T-helper 1 cell (primary cell): ENCODE results near the gene ZRANB2.

Experiments used
- DNase-seq, 5 donors: peaks; one replicate each; pipeline ENCODE4 v3.0.0-alpha.2; 2012 to 2020

The ZRANB2 gene

GRCh38 chr1:71068325-71069240, 12.3 kb downstream of the ZRANB2 start:
- peak in 1 of 5 donors; percentile 61 for DNase-seq

DNA sequence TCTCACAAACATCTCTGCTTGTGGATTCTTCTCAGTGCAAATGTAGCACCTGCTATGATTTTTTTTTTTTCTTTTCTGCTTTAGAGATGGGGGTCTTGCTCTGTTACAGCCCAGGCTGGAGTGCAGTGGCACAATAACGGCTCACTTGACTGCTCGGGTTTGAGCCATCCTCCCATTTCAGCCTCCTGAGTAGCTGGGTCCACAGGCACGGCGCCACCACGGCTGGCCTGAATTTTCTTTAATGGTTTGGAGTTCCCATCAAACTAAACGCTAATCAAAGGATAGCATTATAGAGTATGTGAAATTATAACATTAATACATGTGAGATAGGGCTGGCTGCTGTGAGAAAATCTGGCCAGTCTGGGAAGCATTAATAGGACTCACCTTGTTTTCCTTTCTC, 26.0 kb downstream of the ZRANB2 start:
- DNase-seq = no peak

GRCh38 chr1:71054281-71054731, 26.5 kb downstream of the ZRANB2 start:
- no peak for DNase-seq

DNA sequence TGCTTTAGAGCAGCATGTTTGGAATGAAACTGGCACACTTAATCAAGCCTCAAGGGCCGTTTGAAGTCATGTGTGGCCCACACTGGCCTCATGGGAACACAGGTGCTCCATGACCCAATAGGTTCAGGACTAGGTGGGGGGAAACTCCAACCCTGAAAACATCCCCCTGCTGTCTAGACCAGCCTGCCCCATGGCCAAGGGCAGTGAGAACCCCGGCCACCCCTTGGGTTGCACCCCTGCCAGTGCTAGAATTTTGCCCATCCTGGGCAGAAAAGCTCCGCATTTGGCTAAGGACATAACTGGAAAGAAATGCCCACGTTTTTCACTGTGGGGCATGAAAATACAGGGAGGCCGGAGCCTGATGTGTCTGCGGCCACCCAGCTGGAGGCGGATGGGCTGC, 27.1 kb downstream of the ZRANB2 start:
- no peak for DNase-seq

DNA sequence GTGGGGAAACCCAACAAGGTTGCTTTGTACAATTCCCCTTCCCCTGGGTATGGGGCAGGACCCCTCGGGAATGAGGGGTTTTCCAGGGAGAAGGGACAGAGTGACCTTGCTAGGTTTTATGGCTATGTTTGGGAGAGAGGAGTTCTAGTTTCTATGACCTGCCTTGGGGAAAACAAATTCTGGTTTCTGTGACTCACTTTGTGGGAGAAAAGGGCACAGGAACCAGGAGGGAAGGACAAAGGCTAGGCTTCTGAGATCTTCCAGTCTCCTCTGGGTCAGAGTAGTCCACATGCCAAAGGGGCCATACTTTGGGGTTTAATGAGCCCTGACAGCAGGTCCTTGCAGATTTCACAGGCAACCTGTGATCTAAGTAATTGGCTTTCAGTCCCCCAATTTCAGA, 27.7 kb downstream of the ZRANB2 start:
- DNase-seq = no peak

- peak in 1 of 5 donors; percentile 60 for DNase-seq
Measured at GRCh38 chr1:71049951-71050598, 30.8 kb downstream of the ZRANB2 start.

DNA sequence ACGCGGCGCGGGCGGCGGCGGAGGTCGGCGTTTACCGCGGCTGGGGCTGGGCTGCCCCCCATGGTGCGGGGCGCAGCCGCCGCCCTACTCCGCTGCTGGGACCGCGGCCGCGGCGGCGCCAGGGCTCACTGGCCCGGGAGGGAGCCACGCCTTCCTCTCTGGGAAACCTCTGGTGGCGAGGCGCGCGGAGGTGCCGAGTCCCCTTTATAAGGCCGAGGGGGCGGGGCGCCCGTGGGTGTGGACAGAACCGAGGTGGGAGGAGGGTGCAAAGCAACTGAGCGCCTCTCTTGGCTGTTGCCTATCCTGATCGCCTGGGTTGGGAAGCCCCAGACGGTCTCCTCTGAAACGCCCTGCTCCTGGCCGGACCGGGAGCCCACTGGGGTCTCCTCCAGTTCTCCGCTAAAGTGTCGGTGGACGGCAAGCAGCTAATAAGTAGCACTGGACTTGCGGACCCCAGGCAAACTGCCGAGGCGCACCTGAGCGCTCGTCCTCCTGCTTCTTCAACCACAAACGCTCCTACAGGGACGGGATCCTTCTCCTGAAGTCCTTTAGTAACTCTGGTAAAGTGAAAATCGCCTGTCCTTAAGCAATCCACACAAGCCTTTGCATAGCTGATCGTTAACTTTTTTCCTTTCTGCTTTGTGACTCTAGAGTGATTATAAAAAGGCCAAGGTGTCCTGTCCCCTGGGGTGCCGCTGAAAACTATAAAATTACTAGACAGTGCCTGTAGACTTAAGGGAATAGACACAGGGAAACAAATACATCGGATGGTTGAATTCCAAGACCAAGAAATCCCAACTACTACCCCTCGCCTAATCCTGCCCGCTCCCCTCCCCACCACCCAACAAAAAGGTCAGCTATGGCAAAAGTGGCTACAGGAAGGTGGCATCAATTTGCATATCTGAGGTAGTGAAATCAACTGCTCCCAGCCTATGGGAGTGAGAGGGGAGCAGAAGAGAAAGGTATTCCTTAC, 32.9 kb downstream of the ZRANB2 start, which contains the start of gene PTGER3:
PTGER3 (minus strand) TSS at position 182 of the 973 bp plus-strand sequence. CDS start 239 bp downstream, outside the sequence.
- peak in 4 of 5 donors; percentile 23 to 30 (median 26) for DNase-seq

- peak in 1 of 5 donors; percentile 6 for DNase-seq
Measured at GRCh38 chr1:71046891-71047634, 33.8 kb downstream of the ZRANB2 start.

- no peak for DNase-seq
Measured at GRCh38 chr1:71045463-71046028, 35.3 kb downstream of the ZRANB2 start.

- DNase-seq = no peak
Measured at GRCh38 chr1:71044833-71045232, 36.0 kb downstream of the ZRANB2 start.

- DNase-seq = no peak
Measured at GRCh38 chr1:71043065-71043464, 37.8 kb downstream of the ZRANB2 start.

DNA sequence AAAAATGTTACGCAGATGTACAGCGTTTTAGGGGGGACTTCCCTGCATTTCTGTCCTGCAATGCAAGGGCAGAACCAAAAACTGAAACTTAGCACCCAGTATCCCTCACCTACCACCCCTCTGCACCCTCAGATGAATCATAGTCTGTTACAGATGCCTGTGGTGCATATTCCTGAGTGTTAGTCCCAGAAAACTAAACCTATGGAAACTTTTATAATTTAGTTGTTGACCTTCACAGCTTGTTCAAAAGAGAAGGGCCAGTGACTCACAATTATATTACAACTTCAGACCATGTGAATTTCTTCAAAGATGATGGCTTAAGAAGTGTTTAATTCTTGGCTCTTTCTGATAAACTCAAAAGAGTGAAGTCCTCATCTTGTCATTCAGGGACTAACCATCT, 39.0 kb downstream of the ZRANB2 start:
- no peak for DNase-seq

DNA sequence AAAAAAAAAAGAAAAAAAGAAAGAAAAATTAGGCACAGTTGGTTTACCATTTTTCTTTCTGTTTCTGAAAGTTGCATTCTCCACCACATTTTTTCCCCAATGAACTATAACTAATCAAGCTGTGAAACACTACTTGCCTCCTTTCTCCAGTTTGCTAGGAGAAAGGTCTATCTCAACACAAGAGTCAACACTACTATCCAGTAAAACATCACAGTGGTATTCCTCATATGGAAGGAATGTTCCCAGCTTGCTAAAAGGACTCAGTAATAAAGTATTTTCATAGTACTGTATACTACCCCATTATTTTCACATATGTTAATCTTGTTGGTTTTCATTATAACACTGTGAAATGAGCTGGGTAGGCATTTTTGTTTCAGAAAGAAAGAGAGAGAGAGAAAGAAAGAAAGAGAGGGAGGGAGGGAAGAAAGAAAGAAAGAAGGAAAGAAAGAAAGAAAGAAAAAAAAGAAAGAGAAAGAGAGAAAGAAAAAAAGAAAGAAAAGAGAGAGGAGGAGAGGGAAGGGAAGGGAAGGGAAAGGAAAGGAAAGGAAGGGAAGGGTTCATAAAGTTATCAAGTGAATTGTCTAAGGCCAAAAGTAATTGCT, 41.1 kb downstream of the ZRANB2 start:
- DNase-seq = no peak

- DNase-seq = no peak
Measured at GRCh38 chr1:71038942-71039341, 41.9 kb downstream of the ZRANB2 start.

- no peak for DNase-seq
Measured at GRCh38 chr1:71037829-71038620, 42.8 kb downstream of the ZRANB2 start.

GRCh38 chr1:71037066-71037465, 43.8 kb downstream of the ZRANB2 start:
- no peak for DNase-seq

GRCh38 chr1:71033136-71033535, 47.7 kb downstream of the ZRANB2 start:
- DNase-seq = no peak

- no peak for DNase-seq
Measured at GRCh38 chr1:71031426-71031825, 49.4 kb downstream of the ZRANB2 start.

- no peak for DNase-seq
Measured at GRCh38 chr1:71030026-71030425, 50.8 kb downstream of the ZRANB2 start.

DNA sequence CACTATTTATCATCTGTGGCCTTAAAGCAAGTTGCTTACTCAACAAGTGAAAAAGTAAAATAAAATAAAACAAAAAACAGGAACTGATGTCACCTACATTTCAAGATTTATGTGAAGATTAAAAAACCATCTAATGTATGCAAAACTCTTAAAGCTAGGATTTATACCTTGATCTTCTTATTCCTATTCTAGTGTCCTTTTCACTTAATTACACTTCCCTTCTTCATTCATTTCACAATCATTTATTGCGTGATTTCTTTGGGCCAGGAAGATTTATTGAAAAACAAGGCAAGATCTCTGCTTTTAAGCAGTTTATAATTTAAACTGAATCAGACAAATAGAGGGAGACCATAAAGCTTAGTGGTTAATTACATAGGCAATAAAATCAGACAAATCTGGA, 51.9 kb downstream of the ZRANB2 start:
- no peak for DNase-seq
